Amygdala (tissue), 56 donors: ENCODE results near the gene EPC1.
"Not testable (repeated sequence)": the region's sequence is repeated elsewhere in the genome, so short reads cannot be mapped to it uniquely, and the experiment has no call there.

ENCODE experiments used
- DNase-seq, 56 donors: peaks; one replicate each; lab custom pipeline; 2025; lab: John Stamatoyannopoulos, UW

Gene EPC1

GRCh38 chr10:32373031-32373430, 26.1 kb upstream of the EPC1 start:
- DNase-seq = no peak

- no peak for DNase-seq
These were observed 25.3 kb upstream of the EPC1 start for GRCh38 chr10:32372000-32372875.

GRCh38 chr10:32371101-32371500, 24.1 kb upstream of the EPC1 start:
- DNase-seq = no peak

GRCh38 chr10:32367793-32368453, 21.0 kb upstream of the EPC1 start:
- DNase-seq = peak in 39 of 56 donors; percentile 7 to 71 (median 33)

- no peak for DNase-seq
These were observed 19.6 kb upstream of the EPC1 start for GRCh38 chr10:32366588-32366987.

GRCh38 chr10:32366111-32366510, 19.2 kb upstream of the EPC1 start:
- DNase-seq = no peak

- not testable (repeated sequence) for DNase-seq
These were observed 18.4 kb upstream of the EPC1 start for GRCh38 chr10:32365404-32365803.

GRCh38 chr10:32362571-32362970, 15.6 kb upstream of the EPC1 start:
- no peak for DNase-seq

GRCh38 chr10:32360884-32361283, 13.9 kb upstream of the EPC1 start:
- DNase-seq = no peak

- DNase-seq = no peak
These were observed 13.3 kb upstream of the EPC1 start for GRCh38 chr10:32360241-32360640.

- DNase-seq = no peak
These were observed 10.2 kb upstream of the EPC1 start for GRCh38 chr10:32357056-32357735.

- DNase-seq = not testable (repeated sequence)
These were observed 7.7 kb upstream of the EPC1 start for GRCh38 chr10:32354690-32355089.

- no peak for DNase-seq
These were observed 3.9 kb upstream of the EPC1 start for GRCh38 chr10:32350811-32351350.

- DNase-seq = peak in 1 of 56 donors; percentile 5
These were observed 3.2 kb upstream of the EPC1 start for GRCh38 chr10:32349968-32350738.

GRCh38 chr10:32349199-32349585, 2.2 kb upstream of the EPC1 start:
- DNase-seq = no peak

GRCh38 chr10:32348297-32349198, 1.6 kb upstream of the EPC1 start:
- DNase-seq = no peak

- DNase-seq = peak in 7 of 56 donors; percentile 38 to 74 (median 67)
These were observed 535 bp upstream of the EPC1 start for GRCh38 chr10:32347363-32348022.

GRCh38 chr10:32346134-32346550, 816 bp downstream of the EPC1 start:
- peak; percentile 70 to 95 (median 91) for DNase-seq

- DNase-seq = no peak
These were observed 5.4 kb downstream of the EPC1 start for GRCh38 chr10:32341596-32341995.
